OCI-LY3 (cell line): ENCODE results near the gene FAM53B.

ENCODE experiments used
- H2AFZ ChIP-seq: fragments of 200-600, 300-600 bp; shearing (Covaris generic); 2 replicates; pipeline ENCODE4 v1.6.0; 2014; ENCODE audit warnings: antibody characterized with exemption, low read depth, low read length
- H3K27ac ChIP-seq: fragments of 200-600, 300-600 bp; sonication (generic); 2 replicates; pipeline ENCODE4 v1.5.1; 2014; ENCODE audit warnings: mild to moderate bottlenecking, low read length, moderate library complexity, mixed read lengths
- H3K27me3 ChIP-seq: fragments of 200-600, 300-600 bp; sonication (generic); 2 replicates; pipeline ENCODE4 v1.6.1; 2014; ENCODE audit warnings: low read depth, low read length, mixed read lengths
- H3K36me3 ChIP-seq: fragments of 200-600, 300-600 bp; sonication (generic); replicated peaks from 2 replicates; pipeline ENCODE3; 2014; ENCODE audit warnings: low read depth, low read length, mixed read lengths
- H3K4me1 ChIP-seq: fragments of 300-600, 200-600 bp; sonication (generic); 2 replicates; pipeline ENCODE4 v1.6.1; 2014; ENCODE audit warnings: low read length, mixed read lengths
- H3K4me2 ChIP-seq: fragments of 200-600, 300-600 bp; sonication (generic); 2 replicates; pipeline ENCODE4 v1.6.1; 2014; ENCODE audit warnings: low read length, mixed read lengths
- H3K4me3 ChIP-seq: fragments of 300-600, 200-600 bp; sonication (generic); 2 replicates; pipeline ENCODE4 v1.5.1; 2014; ENCODE audit warnings: antibody characterized with exemption, mild to moderate bottlenecking, low read length, moderate library complexity
- H3K79me2 ChIP-seq: fragments of 300-600, 200-600 bp; shearing (Covaris generic); 2 replicates; pipeline ENCODE4 v1.6.1; 2014; ENCODE audit warnings: mild to moderate bottlenecking, low read length, mixed read lengths
- H3K9ac ChIP-seq: fragments of 300-600, 200-600 bp; shearing (Covaris generic); 2 replicates; pipeline ENCODE4 v1.6.0; 2014; ENCODE audit warnings: mild to moderate bottlenecking, low read length, moderate library complexity
- H3K9me3 ChIP-seq: fragments of 200-600, 300-600 bp; shearing (Covaris generic); 2 replicates; pipeline ENCODE4 v1.6.1; 2014; ENCODE audit warnings: low read length, mixed read lengths; ENCODE audit not compliant: insufficient read depth
- H4K20me1 ChIP-seq: fragments of 200-600, 300-600 bp; sonication (generic); 2 replicates; pipeline ENCODE4 v1.6.1; 2016; ENCODE audit warnings: low read length, mixed read lengths; ENCODE audit not compliant: insufficient read depth
- EZH2phosphoT487 ChIP-seq: fragments of 200-600 bp; shearing (Covaris generic); IDR thresholded peaks from 2 replicates; pipeline ENCODE4 v1.6.1; 2018; ENCODE audit warnings: antibody characterized with exemption, mixed run types, low read depth
- TF ChIP-seq, protein P1 (sequence below): fragments of 200-600, 300-600 bp; sonication (generic); IDR thresholded peaks from 2 replicates; pipeline ENCODE4 v1.5.1; 2014; ENCODE audit warnings: antibody characterized with exemption, low read length, low read depth

The FAM53B gene

DNA sequence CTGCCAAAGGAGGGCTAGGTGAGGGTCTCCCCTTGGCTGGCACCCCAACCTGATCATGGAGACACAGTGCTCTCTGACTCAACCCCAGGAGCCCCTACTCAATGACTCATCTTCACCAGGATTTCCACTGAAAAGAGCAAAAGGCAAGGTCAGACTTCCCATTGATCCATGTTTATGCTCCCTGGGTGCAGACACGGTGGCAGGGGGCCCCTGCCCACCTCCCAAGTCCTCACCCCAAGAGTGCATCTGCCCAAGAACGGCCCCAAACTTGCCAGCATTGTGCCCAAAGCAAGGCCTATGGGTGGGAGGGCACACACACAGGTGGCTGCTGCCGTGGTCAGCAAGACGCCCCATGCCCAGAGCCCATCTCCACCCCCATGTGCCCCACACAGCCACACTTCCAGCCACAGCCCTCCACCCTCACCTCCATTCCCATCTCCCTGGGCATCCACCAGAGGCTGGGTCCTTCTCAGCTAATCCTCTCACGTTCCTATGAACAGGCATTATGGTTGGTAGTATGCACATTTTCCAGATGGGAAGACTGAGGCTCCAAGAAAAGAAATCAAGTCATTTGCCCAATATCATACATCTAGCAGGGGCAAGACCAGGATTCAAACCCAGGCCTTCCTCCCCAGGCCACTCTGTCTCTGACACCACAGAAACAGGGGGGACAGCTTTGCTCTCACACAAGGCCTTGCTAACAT is 31.3 kb downstream of the FAM53B start:
- Histone ChIP-seq H3K27ac (no peak overlapping the region), H3K4me2 (no peak overlapping the region), H2AFZ (no peak overlapping the region), H3K36me3 (peaks cover 12% of the 10 kb centered on the region), H3K4me3 (no peak overlapping the region), H3K9ac (no peak overlapping the region), H3K27me3 (no peaks in the 10 kb centered on the region), H3K4me1 (peaks cover 29% of the 10 kb centered on the region), H4K20me1 (peaks cover 35% of the 10 kb centered on the region), H3K79me2 (peaks cover 81% of the 10 kb centered on the region), H3K9me3 (no peaks in the 10 kb centered on the region)
- TF ChIP-seq, protein P1, sequence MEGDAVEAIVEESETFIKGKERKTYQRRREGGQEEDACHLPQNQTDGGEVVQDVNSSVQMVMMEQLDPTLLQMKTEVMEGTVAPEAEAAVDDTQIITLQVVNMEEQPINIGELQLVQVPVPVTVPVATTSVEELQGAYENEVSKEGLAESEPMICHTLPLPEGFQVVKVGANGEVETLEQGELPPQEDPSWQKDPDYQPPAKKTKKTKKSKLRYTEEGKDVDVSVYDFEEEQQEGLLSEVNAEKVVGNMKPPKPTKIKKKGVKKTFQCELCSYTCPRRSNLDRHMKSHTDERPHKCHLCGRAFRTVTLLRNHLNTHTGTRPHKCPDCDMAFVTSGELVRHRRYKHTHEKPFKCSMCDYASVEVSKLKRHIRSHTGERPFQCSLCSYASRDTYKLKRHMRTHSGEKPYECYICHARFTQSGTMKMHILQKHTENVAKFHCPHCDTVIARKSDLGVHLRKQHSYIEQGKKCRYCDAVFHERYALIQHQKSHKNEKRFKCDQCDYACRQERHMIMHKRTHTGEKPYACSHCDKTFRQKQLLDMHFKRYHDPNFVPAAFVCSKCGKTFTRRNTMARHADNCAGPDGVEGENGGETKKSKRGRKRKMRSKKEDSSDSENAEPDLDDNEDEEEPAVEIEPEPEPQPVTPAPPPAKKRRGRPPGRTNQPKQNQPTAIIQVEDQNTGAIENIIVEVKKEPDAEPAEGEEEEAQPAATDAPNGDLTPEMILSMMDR = no peak
- TF ChIP-seq EZH2phosphoT487 = no peak

DNA sequence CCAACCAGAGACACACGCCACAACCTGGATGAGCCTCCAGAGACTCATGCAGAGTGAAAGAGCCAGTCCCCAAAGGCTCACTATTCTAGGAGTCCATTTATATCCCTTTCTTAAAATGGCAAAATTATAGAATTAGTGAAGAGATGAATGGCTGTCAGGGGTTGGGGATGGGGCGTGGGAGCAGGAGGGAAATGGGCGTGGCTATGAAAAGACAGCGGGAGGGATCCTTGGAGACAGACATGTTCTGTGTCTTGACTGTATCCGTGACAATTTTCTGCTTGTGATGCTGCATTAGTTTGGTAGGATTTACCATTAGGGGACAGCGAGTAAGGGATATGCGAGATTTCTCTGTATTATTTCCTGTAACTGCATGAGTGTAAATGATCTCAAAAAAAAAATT is 33.0 kb downstream of the FAM53B start:
- H3K4me2 ChIP-seq = no peak overlapping the region
- H3K27me3 ChIP-seq = no peaks in the 10 kb centered on the region
- no peak overlapping the region for H3K4me3 ChIP-seq
- peaks cover 12% of the 10 kb centered on the region for H3K4me1 ChIP-seq
- TF ChIP-seq, protein P1 = no peak
- TF ChIP-seq EZH2phosphoT487 = no peak
- peaks cover 40% of the 10 kb centered on the region for H4K20me1 ChIP-seq
- H3K79me2 ChIP-seq = peaks cover 64% of the 10 kb centered on the region
- H2AFZ ChIP-seq = no peak overlapping the region
- no peak overlapping the region for H3K9ac ChIP-seq
- no peak overlapping the region for H3K27ac ChIP-seq
- H3K9me3 ChIP-seq = no peaks in the 10 kb centered on the region
- H3K36me3 ChIP-seq = peaks cover 7% of the 10 kb centered on the region

DNA sequence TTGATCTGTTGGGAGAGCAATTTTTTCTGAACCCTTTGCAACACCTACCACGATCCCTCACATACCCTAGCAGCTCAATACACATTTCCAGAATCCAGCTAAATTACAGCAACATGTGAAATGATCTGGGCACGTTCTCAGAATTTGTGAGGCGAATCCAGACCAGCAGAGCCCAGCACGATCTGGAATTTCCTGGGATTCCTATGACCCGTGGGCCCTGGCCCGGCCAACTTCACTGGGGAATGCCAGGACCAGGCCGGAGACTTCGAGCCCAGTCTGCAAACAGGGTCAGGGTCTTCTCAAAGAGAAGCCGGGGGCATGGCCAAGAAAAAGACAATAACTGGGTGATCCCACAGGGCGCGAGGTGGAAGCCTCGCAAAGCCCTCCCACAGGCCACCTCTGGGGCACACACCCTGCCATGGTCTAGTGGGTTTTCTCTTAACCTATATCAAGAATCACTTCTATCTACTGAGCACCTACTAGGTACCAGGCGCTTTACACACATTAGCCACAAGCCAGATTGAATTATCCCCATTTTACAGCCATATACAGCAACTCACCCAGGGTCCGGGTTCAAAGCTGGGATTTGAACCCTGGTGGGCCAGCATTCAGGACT is 33.8 kb downstream of the FAM53B start:
- Histone ChIP-seq H3K9me3 (no peaks in the 10 kb centered on the region), H2AFZ (no peak overlapping the region), H3K9ac (no peak overlapping the region), H4K20me1 (peaks cover 36% of the 10 kb centered on the region), H3K27me3 (no peaks in the 10 kb centered on the region), H3K4me3 (no peak overlapping the region), H3K79me2 (peaks cover 56% of the 10 kb centered on the region), H3K4me1 (peaks cover 4% of the 10 kb centered on the region), H3K27ac (no peak overlapping the region), H3K36me3 (peaks cover 7% of the 10 kb centered on the region), H3K4me2 (no peak overlapping the region)
- TF ChIP-seq EZH2phosphoT487 = no peak
- TF ChIP-seq, protein P1 = no peak

DNA sequence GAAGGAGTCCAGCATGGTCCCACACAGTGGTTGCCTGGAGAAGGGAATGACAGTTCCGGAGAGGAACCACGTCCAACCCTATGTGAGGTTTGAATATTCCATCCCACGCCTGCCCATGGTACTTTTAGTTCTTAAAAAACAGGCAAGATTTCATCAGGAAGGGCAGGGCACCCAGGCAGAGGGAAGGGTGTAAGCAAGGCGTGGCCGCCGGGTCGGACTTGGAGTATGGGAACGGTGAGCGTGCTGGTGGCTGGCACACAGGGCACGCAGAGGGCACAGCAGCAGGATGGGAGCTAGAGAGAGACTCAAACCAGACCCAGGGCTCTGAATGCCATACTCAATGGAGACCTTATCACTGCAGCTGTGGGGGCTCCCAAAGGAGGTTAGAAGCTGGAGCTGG is 34.3 kb downstream of the FAM53B start:
- H3K9me3 ChIP-seq = no peaks in the 10 kb centered on the region
- no peak overlapping the region for H3K4me2 ChIP-seq
- H3K4me3 ChIP-seq = no peak overlapping the region
- no peak overlapping the region for H2AFZ ChIP-seq
- H3K4me1 ChIP-seq = peaks cover 3% of the 10 kb centered on the region; the same call in 1 of the 2 replicates
- peaks cover 51% of the 10 kb centered on the region for H3K79me2 ChIP-seq
- no peaks in the 10 kb centered on the region for H3K27me3 ChIP-seq
- no peak overlapping the region for H3K27ac ChIP-seq
- H3K9ac ChIP-seq = no peak overlapping the region
- H3K36me3 ChIP-seq = peaks cover 12% of the 10 kb centered on the region
- peaks cover 36% of the 10 kb centered on the region for H4K20me1 ChIP-seq
- TF ChIP-seq, protein P1 = no peak
- no peak for TF ChIP-seq EZH2phosphoT487
